Colonic mucosa (tissue), 4 donors: ENCODE results near the gene ACACB. TPM values are rescaled to one million over a fixed set of nuclear protein-coding genes. Genes with fewer than 3 reads are reported as not detected.

Source experiments
- DNase-seq: peaks from one replicate; pipeline ENCODE4 v3.0.0-alpha.2; 2020
- H3K27ac ChIP-seq: fragments of 200-600 bp; one replicate; pipeline ENCODE4 v1.8.0; 2021
- H3K27me3 ChIP-seq: fragments of 200-600 bp; one replicate; pipeline ENCODE4 v1.8.0; 2021
- H3K36me3 ChIP-seq: fragments of 200-600 bp; one replicate; pipeline ENCODE4 v1.8.0; 2021
- H3K4me1 ChIP-seq: fragments of 200-600 bp; one replicate; pipeline ENCODE4 v1.8.0; 2021; ENCODE audit warnings: mild to moderate bottlenecking
- H3K4me3 ChIP-seq: fragments of 200-600 bp; one replicate; pipeline ENCODE4 v1.8.0; 2021
- H3K9ac ChIP-seq, 2 donors: one replicate each; pipeline ENCODE4 v1.7.0; 2013; ENCODE audit warnings: control low read depth in 2 of 2, low read depth in 2 of 2, low read length in 2 of 2
- H3K9me3 ChIP-seq: fragments of 200-600 bp; one replicate; pipeline ENCODE4 v1.8.0; 2021
- CTCF ChIP-seq: fragments of 200-600 bp; IDR thresholded peaks from one replicate; pipeline ENCODE4 v1.8.0; 2022; ENCODE audit warnings: antibody characterized with exemption, mild to moderate bottlenecking
- intact Hi-C: fragments of 100-400 bp; cut with DNase I; formaldehyde crosslinking; loops from one replicate; pipeline ENCODE4 v1.14.1; 2022
- total RNA-seq, 2 donors: library from RNA; stranded (reverse); fragmentation: NEBNext Ultra II Directional in 1 of 2; extraction: Animal tissue kit (Norgen Biotek cat#: 25700) in 1 of 2; gene quantifications; one replicate each; pipeline ENCODE4 v1.2.1, GENCODE V29; 2021
- donor health status: healthy.
- donor health status: DM: no; HTN: no; CAD: no.
- donor health status: DM: no; HTN: no; CAD: no.

ACACB gene
- total RNA-seq, 2 donors from 2014 or later, result 21.3 to 32.8 TPM

GRCh38 chr12:109270494-109270893, 154.1 kb downstream of the ACACB start:
- no peak for TF ChIP-seq CTCF
- H3K27ac ChIP-seq, result no peak overlapping the region
- H3K27me3 ChIP-seq, result no peaks in the 10 kb centered on the region
- H3K36me3 ChIP-seq, result no peaks in the 10 kb centered on the region
- no peak overlapping the region for H3K9ac ChIP-seq
- intact Hi-C loops, result no loop called here
- H3K4me1 ChIP-seq, result no peaks in the 10 kb centered on the region
- no peaks in the 10 kb centered on the region for H3K9me3 ChIP-seq
- H3K4me3 ChIP-seq, result no peak overlapping the region
- no peak for DNase-seq

GRCh38 chr12:109271418-109271817, 155.0 kb downstream of the ACACB start:
- no peak overlapping the region for H3K4me3 ChIP-seq
- H3K4me1 ChIP-seq, result no peaks in the 10 kb centered on the region
- H3K9me3 ChIP-seq, result no peaks in the 10 kb centered on the region
- no peaks in the 10 kb centered on the region for H3K27me3 ChIP-seq
- no peak for DNase-seq
- no peak overlapping the region for H3K9ac ChIP-seq
- H3K36me3 ChIP-seq, result no peaks in the 10 kb centered on the region
- no peak for TF ChIP-seq CTCF
- intact Hi-C loops, result no loop called here
- H3K27ac ChIP-seq, result no peak overlapping the region

- no peak for DNase-seq
Observed at GRCh38 chr12:109273354-109273753, 157.0 kb downstream of the ACACB start.

GRCh38 chr12:109274381-109274780, 158.0 kb downstream of the ACACB start:
- TF ChIP-seq CTCF, result no peak
- Histone ChIP-seq H3K9ac (no peak overlapping the region), H3K4me1 (no peaks in the 10 kb centered on the region), H3K4me3 (no peak overlapping the region), H3K36me3 (no peaks in the 10 kb centered on the region), H3K27ac (no peak overlapping the region), H3K27me3 (no peaks in the 10 kb centered on the region), H3K9me3 (no peaks in the 10 kb centered on the region)
- intact Hi-C loops, result no loop called here
- DNase-seq, result no peak

More at GRCh38 chr12:109273354-109273753, 157.0 kb downstream of the ACACB start:
- Histone ChIP-seq H3K9ac (no peak overlapping the region), H3K9me3 (no peaks in the 10 kb centered on the region), H3K27ac (no peak overlapping the region), H3K4me3 (no peak overlapping the region), H3K36me3 (no peaks in the 10 kb centered on the region), H3K4me1 (no peaks in the 10 kb centered on the region), H3K27me3 (no peaks in the 10 kb centered on the region)
- intact Hi-C loops, result no loop called here
- no peak for TF ChIP-seq CTCF

GRCh38 chr12:109275173-109275572, 158.8 kb downstream of the ACACB start:
- Histone ChIP-seq H3K27me3 (no peaks in the 10 kb centered on the region), H3K9ac (no peak overlapping the region), H3K36me3 (no peaks in the 10 kb centered on the region), H3K4me3 (no peak overlapping the region), H3K4me1 (no peaks in the 10 kb centered on the region), H3K27ac (no peak overlapping the region), H3K9me3 (no peaks in the 10 kb centered on the region)
- no peak for TF ChIP-seq CTCF
- intact Hi-C loops, result no loop called here
- DNase-seq, result no peak

GRCh38 chr12:109276160-109276559, 159.8 kb downstream of the ACACB start:
- no peak for TF ChIP-seq CTCF
- no peaks in the 10 kb centered on the region for H3K27me3 ChIP-seq
- H3K4me1 ChIP-seq, result no peaks in the 10 kb centered on the region
- no peak for DNase-seq
- H3K27ac ChIP-seq, result no peak overlapping the region
- no peak overlapping the region for H3K4me3 ChIP-seq
- intact Hi-C loops, result no loop called here
- H3K36me3 ChIP-seq, result no peaks in the 10 kb centered on the region
- H3K9me3 ChIP-seq, result no peaks in the 10 kb centered on the region
- no peak overlapping the region for H3K9ac ChIP-seq
